HFFc6 (cell line): ENCODE results near the gene LYL1. TPM values are rescaled to one million over a fixed set of nuclear protein-coding genes. Genes with fewer than 3 reads are reported as not detected.

Experiments
- DNase-seq: peaks from one replicate; pipeline ENCODE4 v3.0.0-alpha.2; 2018
- H3K27ac Mint-ChIP-seq: 2 replicates; pipeline ENCODE4 v1.8.0; 2020; ENCODE audit warnings: mild to moderate bottlenecking, mixed read lengths
- H3K27me3 Mint-ChIP-seq: 2 replicates; pipeline ENCODE4 v1.8.0; 2021; ENCODE audit warnings: mild to moderate bottlenecking, moderate library complexity, mixed read lengths; ENCODE audit not compliant: insufficient read depth
- H3K36me3 Mint-ChIP-seq: 2 replicates; pipeline ENCODE4 v1.8.0; 2021; ENCODE audit warnings: low read depth, mixed read lengths
- H3K4me1 Mint-ChIP-seq: 2 replicates; pipeline ENCODE4 v1.8.0; 2020; ENCODE audit warnings: low read depth, mixed read lengths
- H3K4me3 Mint-ChIP-seq: 2 replicates; pipeline ENCODE4 v1.8.0; 2020; ENCODE audit warnings: mild to moderate bottlenecking, moderate library complexity, mixed read lengths
- H3K9me3 Mint-ChIP-seq: 2 replicates; pipeline ENCODE4 v1.8.0; 2020; ENCODE audit warnings: mild to moderate bottlenecking, mixed read lengths
- CTCF ChIP-seq: fragments of 200-600 bp; sonication (generic); IDR thresholded peaks from 2 replicates; pipeline ENCODE4 v1.5.0; 2021; ENCODE audit warnings: antibody characterized with exemption, mild to moderate bottlenecking
- total RNA-seq, 6 experiments: library from RNA; stranded (reverse); fragmentation: NEBNext Ultra II Directional; extraction: Animal tissue kit (Norgen Biotek cat#: 25700); gene quantifications; 2 replicates in 1 of 6; 3 replicates in 5 of 6; pipeline ENCODE4 v1.2.3, GENCODE V29; 2021

The LYL1 gene
- total RNA-seq, 6 experiments from 2014 or later, result 1.5 to 5.1 (median 4.2) TPM

- no peak overlapping the region for H3K4me3 Mint-ChIP-seq
- H3K27me3 Mint-ChIP-seq, result peaks cover 2% of the 10 kb centered on the region; the same call in 1 of the 2 replicates
- DNase-seq, result no peak
- H3K27ac Mint-ChIP-seq, result no peak overlapping the region
- H3K4me1 Mint-ChIP-seq, result peaks cover 35% of the 10 kb centered on the region
- TF ChIP-seq CTCF, result no peak
- peaks cover 10% of the 10 kb centered on the region for H3K36me3 Mint-ChIP-seq
- no peaks in the 10 kb centered on the region for H3K9me3 Mint-ChIP-seq
Observed at GRCh38 chr19:13138171-13138915, 35.7 kb upstream of the LYL1 start.

GRCh38 chr19:13137290-13137794 lies 34.7 kb upstream of the LYL1 start:
- H3K27ac Mint-ChIP-seq, result no peak overlapping the region; the same call in 1 of the 2 replicates
- no peaks in the 10 kb centered on the region for H3K9me3 Mint-ChIP-seq
- peaks cover 35% of the 10 kb centered on the region for H3K4me1 Mint-ChIP-seq
- no peak overlapping the region for H3K4me3 Mint-ChIP-seq
- peaks cover 10% of the 10 kb centered on the region for H3K36me3 Mint-ChIP-seq
- TF ChIP-seq CTCF, result no peak
- no peak for DNase-seq
- peaks cover 2% of the 10 kb centered on the region; the same call in 1 of the 2 replicates for H3K27me3 Mint-ChIP-seq

- peaks cover 2% of the 10 kb centered on the region; the same call in 1 of the 2 replicates for H3K27me3 Mint-ChIP-seq
- no peak for DNase-seq
- no peaks in the 10 kb centered on the region for H3K9me3 Mint-ChIP-seq
- peaks cover 10% of the 10 kb centered on the region; the same call in 1 of the 2 replicates for H3K36me3 Mint-ChIP-seq
- no peak overlapping the region for H3K27ac Mint-ChIP-seq
- peaks cover 45% of the 10 kb centered on the region for H3K4me1 Mint-ChIP-seq
- H3K4me3 Mint-ChIP-seq, result no peak overlapping the region
- TF ChIP-seq CTCF, result no peak
Observed at GRCh38 chr19:13135068-13136062, 32.7 kb upstream of the LYL1 start.

GRCh38 chr19:13134626-13135025 lies 32.0 kb upstream of the LYL1 start:
- Mint-ChIP-seq H3K4me1 (peaks cover 43% of the 10 kb centered on the region), H3K9me3 (no peaks in the 10 kb centered on the region), H3K36me3 (peaks cover 10% of the 10 kb centered on the region; the same call in 1 of the 2 replicates), H3K4me3 (no peak overlapping the region), H3K27me3 (peaks cover 2% of the 10 kb centered on the region; the same call in 1 of the 2 replicates), H3K27ac (peak overlapping the region; percentile 36; the same call in 1 of the 2 replicates)
- DNase-seq, result no peak
- no peak for TF ChIP-seq CTCF

GRCh38 chr19:13133241-13133870 lies 30.7 kb upstream of the LYL1 start:
- H3K4me1 Mint-ChIP-seq, result peaks cover 44% of the 10 kb centered on the region
- H3K9me3 Mint-ChIP-seq, result no peaks in the 10 kb centered on the region
- peak overlapping the region; percentile 87 for H3K27ac Mint-ChIP-seq
- H3K27me3 Mint-ChIP-seq, result peaks cover 2% of the 10 kb centered on the region; the same call in 1 of the 2 replicates
- peak overlapping the region; percentile 25 for H3K4me3 Mint-ChIP-seq
- no peak; the same call in 1 of the 2 replicates for TF ChIP-seq CTCF
- H3K36me3 Mint-ChIP-seq, result peaks cover 10% of the 10 kb centered on the region; the same call in 1 of the 2 replicates
- no peak for DNase-seq
